K562 (cell line): ENCODE measurements around the gene SPEF1. TPM values are rescaled to one million over a fixed set of nuclear protein-coding genes. Genes with fewer than 3 reads are reported as not detected.

ENCODE experiments used
- ATF7 ChIP-seq: fragments of 450-650 bp; IDR thresholded peaks from 2 replicates; pipeline ENCODE4 v1.7.1; 2014; ENCODE audit warnings: mild to moderate bottlenecking, moderate library complexity
- CBFB ChIP-seq: sonication (generic); formaldehyde crosslinking; IDR thresholded peaks from 2 replicates; pipeline ENCODE4 v1.4.0; 2020; ENCODE audit warnings: mild to moderate bottlenecking, missing genetic modification reagents
- CHD4 ChIP-seq: fragments of 200-600 bp; sonication (generic); IDR thresholded peaks from 3 replicates; pipeline ENCODE4 v1.6.1; 2012; ENCODE audit warnings: low read depth, mild to moderate bottlenecking, mixed read lengths, low read length, inconsistent platforms; ENCODE audit not compliant: insufficient read depth, insufficient replicate concordance, poor library complexity, severe bottlenecking
- L3MBTL2 ChIP-seq: fragments of 450-650 bp; IDR thresholded peaks from 2 replicates; pipeline ENCODE4 v1.6.1; 2016; ENCODE audit warnings: mild to moderate bottlenecking, moderate library complexity
- MGA ChIP-seq: fragments of 450-650 bp; IDR thresholded peaks from 2 replicates; pipeline ENCODE4 v1.6.1; 2016; ENCODE audit warnings: mild to moderate bottlenecking, moderate library complexity
- MYC ChIP-seq, 2 experiments: fragments of 250-450 bp in 1 of 2; sonication (Bioruptor Pico) in 1 of 2; IDR thresholded peaks; 2 replicates each; pipeline versions ENCODE4 v1.5.1 to v1.6.1; 2012 to 2021; ENCODE audit warnings: low read depth in 2 of 2, borderline replicate concordance in 1 of 2, improper control_type of control experiment in 1 of 2, low read length in 1 of 2, mild to moderate bottlenecking in 1 of 2, moderate library complexity in 1 of 2
- PHF20 ChIP-seq: fragments of 450-650 bp; IDR thresholded peaks from 2 replicates; pipeline ENCODE4 v1.6.1; 2018; ENCODE audit not compliant: partially characterized antibody
- RCOR1 ChIP-seq, 2 experiments: IDR thresholded peaks; 2 replicates each; pipeline ENCODE4 v1.6.1; 2012; ENCODE audit warnings: low read depth in 2 of 2, low read length in 2 of 2, borderline replicate concordance in 1 of 2, improper control_type of control experiment in 1 of 2
- SMC3 ChIP-seq: conservative IDR thresholded peaks from 2 replicates; pipeline ENCODE4 v1.6.1; 2011; ENCODE audit warnings: low read depth, low read length, improper control_type of control experiment; ENCODE audit not compliant: insufficient read depth
- ZFX ChIP-seq: sonication (generic); formaldehyde crosslinking; IDR thresholded peaks from 2 replicates; pipeline ENCODE4 v1.8.0; 2022; ENCODE audit warnings: mild to moderate bottlenecking, missing genetic modification reagents, moderate library complexity
- ZKSCAN1 ChIP-seq: fragments of 150-350 bp; IDR thresholded peaks from 2 replicates; pipeline ENCODE4 v1.6.1; 2016; ENCODE audit warnings: low read depth, low read length
- polyA plus RNA-seq, 8 experiments: library from polyadenylated mRNA; depleted of rRNA in 4 of 8; stranded (reverse) in 5 of 8; unstranded in 3 of 8; fragments of >200 nt; fragmentation: Nextera tagmentation in 2 of 8; fragmentation: Illumina TruSeq in 1 of 8; extraction: Ambion mirVana in 2 of 8; extraction: Trizol in 1 of 8; gene quantifications; 2 replicates each; pipeline versions ENCODE4 v1.2.1 to v1.2.3, GENCODE V29; 2011 to 2014; ENCODE audit warnings: inconsistent platforms in 1 of 8, missing spikeins in 1 of 8
- total RNA-seq, 7 experiments: library from RNA; depleted of rRNA in 6 of 7; stranded (reverse); fragments of >200 nt in 6 of 7; fragmentation: Illumina TruSeq in 2 of 7; extraction: Trizol in 2 of 7; gene quantifications; 2 replicates each; pipeline versions ENCODE4 v1.2.1 to v1.2.3, GENCODE V29; 2011 to 2021; ENCODE audit warnings: low replicate concordance in 1 of 7

The SPEF1 gene
- total and polyA plus RNA-seq, 9 of the 15 experiments (the other 6 are each of a cell fraction or from before 2014, with no cell fraction given), result not detected

GRCh38 chr20:3818155-3819151 lies 37.2 kb upstream of the SPEF1 start (continued):
- peak; percentile 70; the same call in 1 of the 2 replicates for TF ChIP-seq MYC (IDR thresholded peaks at IDR 0.05; ENCODE audit: low read depth, low read length)
- TF ChIP-seq MYC (CRISPR knock-in tag; IDR thresholded peaks at IDR 0.05; ENCODE audit: borderline replicate concordance, low read depth), result no peak
- 0 out of 2 replicates have a peak, but pooled peaks have one; percentile 9 for TF ChIP-seq CBFB (CRISPR knock-in tag)
- TF ChIP-seq L3MBTL2, result peak; percentile 53; the same call in 1 of the 2 replicates
- 0 out of 2 replicates have a peak, but pooled peaks have one; percentile 24 for TF ChIP-seq ATF7
- TF ChIP-seq CHD4, result no peak
- TF ChIP-seq ZKSCAN1, result peak; percentile 54; the same call in 1 of the 2 replicates
- TF ChIP-seq SMC3, result peak; percentile 43; the same call in 1 of the 2 replicates
- no peak for TF ChIP-seq PHF20
- no peak for TF ChIP-seq ZFX (CRISPR knock-in tag)
- 0 out of 2 replicates have a peak, but pooled peaks have one; percentile 18 for TF ChIP-seq MGA
- 0 out of 4 replicates have a peak, but pooled peaks of 1 of the 2 experiments have one; percentile 40 for TF ChIP-seq RCOR1 (IDR thresholded peaks at IDR 0.05; ENCODE audit: borderline replicate concordance in 1 of 2, low read depth in 2 of 2, low read length in 2 of 2)
